Kidney capillary endothelial cell (primary cell): ENCODE results near the gene SPATA20.

Experiments
- DNase-seq: peaks from one replicate; pipeline ENCODE4 v3.0.0-alpha.2; 2018; ENCODE audit warnings: low spot score

SPATA20 gene

DNA sequence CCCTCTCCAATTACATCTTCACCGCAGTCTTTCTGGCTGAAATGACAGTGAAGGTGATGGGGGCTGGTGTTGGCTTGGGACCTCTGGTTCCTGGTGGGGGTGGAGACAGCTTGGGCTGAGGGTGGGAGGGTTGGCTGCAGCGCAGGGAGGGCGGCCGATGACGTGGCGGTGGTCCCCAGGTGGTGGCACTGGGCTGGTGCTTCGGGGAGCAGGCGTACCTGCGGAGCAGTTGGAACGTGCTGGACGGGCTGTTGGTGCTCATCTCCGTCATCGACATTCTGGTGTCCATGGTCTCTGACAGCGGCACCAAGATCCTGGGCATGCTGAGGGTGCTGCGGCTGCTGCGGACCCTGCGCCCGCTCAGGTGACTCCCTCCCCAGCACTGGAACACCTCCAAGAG is 55.9 kb downstream of the SPATA20 start:
- DNase-seq, result no peak

DNA sequence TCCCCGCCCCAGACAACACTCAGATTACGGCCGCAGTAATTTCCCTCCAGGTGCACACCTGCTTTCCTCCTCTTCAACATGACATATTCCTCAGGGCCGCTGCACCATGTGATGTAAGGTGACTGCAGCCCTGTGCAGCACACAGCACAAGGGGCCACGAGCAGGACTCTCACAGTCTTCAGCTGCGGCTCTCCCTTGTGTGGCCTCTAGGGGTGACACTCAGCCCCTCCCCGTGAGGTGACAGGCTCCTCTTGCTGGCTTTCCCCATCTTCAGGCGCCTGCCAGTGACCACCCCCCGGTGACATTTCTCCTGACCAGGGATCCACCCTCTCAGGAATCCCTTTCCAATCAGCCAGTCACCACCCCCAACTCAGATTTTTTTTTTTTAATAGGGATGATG is 56.4 kb downstream of the SPATA20 start:
- DNase-seq, result no peak

DNA sequence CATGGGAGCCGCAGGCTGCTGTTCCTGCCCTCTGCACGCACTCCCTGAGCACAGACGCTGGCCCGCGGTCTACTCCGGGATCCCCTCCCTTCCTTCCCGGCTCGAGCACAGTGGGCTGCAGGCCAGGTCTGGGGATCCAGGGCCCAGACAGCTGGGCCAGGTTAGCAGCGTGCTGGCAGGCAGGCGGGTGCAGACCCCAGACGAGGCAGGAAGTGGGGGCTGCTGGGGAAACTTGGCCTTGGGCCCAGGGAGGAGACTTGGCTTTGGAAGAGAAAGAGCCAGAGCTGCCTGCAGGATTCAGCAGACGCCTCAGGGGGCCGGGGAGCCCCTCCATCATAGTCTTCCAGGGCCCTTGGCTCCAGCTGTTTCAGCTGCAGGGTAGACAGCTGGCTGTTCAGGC is 57.5 kb downstream of the SPATA20 start:
- no peak for DNase-seq

DNA sequence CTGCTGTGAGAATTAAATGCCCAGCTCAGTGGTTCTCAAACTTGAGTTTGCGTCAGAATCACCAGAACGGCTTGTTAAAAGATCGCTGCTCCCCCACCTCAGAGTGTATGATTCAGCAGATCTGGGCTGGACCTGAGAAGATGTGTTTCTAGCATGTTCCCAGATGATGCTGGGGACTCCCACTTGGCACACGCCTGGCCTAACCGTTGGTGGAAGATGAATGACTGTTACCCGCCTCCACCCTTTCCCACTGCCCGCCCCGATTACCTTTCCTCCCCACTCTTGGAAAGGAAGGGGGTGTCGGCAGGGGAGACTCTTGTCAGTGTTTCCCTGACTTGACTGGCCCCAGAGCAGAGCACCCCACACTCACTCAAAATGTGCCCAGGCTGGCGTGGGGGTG is 58.5 kb downstream of the SPATA20 start:
- no peak for DNase-seq
